Epidermal melanocyte (primary cell): ENCODE results near the gene PSMD4.
A peak's percentile ranks its signal among the peaks of the same experiment; 100 is the strongest.
"Not testable (repeated sequence)": the region's sequence is repeated elsewhere in the genome, so short reads cannot be mapped to it uniquely, and the experiment has no call there.

Source experiments
- DNase-seq: peaks from one replicate; pipeline ENCODE4 v3.0.0; 2011; ENCODE audit warnings: low spot score; ENCODE audit not compliant: insufficient read length

The PSMD4 gene

DNA sequence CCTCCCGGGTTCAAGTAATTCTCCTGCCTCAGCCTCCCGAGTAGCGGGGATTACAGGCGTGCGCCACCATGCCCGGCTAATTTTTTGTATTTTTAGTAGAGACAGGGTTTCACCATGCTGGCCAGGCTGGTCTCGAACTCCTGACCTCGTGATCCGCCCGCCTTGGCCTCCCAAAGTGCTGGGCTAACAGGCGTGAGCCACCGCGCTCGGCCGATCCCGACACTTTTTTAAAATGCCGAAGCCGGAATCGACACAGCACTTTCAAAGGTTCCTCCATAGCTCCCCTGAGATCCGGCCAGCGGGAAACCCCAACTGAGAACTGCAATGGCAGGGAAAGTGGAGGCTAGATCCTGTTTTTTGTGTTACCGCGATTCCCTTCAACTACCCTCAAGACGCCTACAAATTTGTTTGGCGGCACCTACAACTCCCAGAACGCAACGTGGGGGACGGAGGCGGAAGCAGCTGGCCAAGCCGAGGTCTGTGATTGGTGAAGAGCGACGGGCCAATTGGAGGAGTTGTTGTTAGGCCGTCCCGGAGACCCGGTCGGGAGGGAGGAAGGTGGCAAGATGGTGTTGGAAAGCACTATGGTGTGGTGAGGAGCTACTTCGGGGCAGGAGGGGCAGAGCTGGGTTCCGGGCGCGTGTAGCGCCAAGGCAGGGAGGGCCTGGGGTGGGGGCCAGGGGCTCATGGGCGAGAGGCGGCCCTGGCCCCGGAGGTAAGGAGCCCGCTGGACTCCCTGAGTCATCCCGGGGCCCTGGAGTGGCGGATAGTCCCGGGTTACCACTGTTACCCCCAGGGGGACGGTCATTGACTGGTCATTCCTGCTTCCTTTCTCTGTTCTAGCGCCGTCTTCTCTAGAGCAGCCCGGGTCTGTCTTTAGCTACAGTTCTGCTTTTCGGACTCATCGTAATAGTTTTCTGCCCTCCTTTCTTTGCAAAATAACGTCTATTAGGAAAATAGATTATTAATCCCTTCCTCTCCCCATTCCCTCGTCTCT lies at the start of gene PSMD4:
Gene PSMD4, plus strand, starts transcription at position 518 of the 997 bp plus-strand sequence. Its CDS starts 49 bp downstream, at position 567.
- DNase-seq: peak; percentile 98

DNA sequence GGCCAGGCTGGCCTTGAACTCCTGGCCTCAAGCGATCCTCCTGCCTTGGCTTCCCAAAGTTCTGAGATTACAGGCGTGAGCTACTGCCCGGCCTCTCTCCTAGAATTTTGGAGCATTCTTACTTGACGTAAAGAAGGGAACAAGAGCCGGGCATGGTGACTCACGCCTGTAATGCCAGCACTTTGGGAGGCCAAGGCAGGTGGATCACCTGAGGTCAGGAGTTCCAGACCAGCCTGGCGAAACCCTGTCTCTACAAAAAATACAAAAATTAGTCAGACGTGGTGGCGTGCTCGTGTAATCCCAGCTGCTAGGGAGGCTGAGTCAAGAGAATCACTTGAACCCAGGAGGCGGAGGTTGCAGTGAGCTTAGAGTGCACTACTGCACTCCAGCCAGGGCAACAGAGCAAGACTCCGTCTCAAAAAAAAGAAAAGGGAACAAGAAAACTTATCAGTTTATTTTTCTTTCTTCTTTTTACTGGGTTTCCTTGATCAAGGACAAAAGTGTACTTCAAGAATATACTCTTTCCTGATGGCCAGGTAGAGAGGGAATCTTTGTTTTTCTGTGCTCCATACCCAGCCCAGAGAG lies 49.1 kb upstream of the PSMD4 start:
- DNase-seq: not testable (repeated sequence)

DNA sequence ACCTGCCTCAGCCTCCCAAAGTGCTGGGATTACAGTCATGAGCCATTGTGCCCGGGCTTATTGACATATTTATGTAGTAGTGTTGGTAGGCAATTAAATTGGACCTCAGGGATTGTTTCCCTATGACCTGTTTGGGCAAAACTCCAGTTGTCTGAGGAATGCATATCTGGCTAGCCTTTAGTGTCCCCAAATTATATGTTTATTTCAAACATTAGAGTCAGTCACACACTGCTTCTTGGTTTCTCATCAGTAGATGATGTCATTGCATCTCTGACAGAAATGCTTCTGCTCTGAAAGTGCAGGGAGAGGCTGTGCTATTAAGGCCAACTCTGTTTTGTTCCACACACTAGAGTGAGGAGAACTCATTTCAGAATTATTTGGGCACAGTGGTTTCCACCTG lies 43.7 kb upstream of the PSMD4 start:
- DNase-seq: no peak

DNA sequence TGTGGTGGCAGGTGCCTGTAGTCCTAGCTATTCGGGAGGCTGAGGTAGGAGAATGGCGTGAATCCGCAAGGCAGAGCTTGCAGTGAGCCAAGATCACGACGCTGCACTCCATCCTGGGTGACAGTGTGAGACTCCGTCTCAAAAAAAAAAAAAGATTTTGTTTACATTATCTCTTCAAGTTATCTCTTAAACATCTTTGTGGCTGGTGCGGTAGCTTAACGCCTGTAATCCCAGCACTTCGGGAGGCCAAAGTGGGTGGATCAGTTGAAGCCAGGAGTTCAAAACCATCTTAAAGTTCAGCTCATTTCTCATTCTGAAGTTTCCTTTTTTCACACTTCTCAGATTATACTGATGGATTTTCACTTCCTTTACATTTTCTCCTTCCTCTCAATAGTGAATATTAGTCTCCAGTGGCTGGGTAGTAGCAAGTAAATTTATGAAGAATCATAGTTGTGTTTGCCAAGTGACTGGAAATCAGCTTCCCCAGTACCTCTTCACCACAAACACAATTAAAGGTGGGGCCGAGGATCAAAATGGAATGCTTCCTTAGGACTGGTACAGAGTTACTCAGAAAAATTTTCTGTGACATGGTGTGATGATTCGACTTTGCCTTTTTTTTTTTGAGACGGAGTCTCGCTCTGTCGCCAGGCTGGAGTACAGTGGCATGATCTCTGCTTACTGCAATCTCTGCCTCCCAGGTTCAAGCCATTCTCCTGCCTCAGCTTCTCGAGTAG lies 42.4 kb upstream of the PSMD4 start:
- no peak for DNase-seq

DNA sequence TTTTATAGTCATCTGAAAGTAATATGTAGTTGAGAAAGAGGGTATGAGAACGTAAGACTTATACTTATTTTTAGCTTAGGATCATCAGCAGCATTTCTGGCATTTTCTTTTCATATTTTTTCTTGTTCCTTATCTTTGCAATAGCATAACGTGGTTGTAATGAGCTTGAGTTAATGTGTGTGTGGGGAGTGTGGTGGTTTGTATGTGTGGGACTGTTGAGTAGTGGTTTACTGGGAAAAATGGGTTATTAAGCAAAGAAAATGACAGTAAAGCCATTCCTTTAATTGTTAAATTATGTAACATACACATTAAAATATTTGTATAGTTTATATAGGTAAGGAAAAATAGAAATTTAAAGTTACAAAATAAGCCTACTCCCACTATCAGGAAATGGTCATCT lies 41.0 kb upstream of the PSMD4 start:
- DNase-seq: no peak

DNA sequence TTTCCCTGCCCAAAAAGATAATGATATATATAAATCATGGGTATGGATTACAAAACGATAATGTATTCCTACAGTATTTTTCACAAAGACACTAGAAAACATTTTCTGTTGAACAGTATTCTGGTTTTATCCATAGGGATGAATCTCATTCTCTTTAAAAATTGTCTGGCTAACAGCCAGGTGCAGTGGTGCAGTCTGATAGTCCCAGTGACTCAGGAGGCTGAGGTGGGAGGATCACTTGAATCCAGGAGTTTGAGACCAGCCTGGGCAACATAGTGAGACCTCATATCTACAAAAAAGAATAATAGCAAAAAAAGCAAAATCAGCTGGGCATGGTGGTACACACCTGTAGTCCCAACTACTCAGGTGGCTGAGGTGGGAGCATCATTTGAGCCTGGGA lies 32.9 kb upstream of the PSMD4 start:
- no peak for DNase-seq

DNA sequence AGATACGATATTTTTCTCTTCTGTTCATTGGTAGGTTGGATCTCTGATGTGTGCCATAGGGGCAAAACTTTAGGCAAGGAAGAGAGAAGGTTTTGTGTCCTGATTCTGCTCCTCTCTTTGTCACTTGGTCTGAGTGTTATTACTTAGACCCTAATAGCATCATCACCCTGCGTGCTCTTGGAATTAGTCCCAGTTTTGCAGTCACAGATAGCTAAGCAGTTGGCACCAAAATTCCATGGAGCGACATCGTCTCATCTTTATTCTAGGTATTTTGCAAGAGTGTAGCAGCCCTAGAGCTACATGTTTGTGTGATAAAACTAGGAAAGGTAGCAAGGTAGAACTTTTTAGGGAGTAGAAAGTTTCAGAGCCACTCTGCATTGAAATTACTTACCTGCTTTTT lies 32.4 kb upstream of the PSMD4 start:
- no peak for DNase-seq

DNA sequence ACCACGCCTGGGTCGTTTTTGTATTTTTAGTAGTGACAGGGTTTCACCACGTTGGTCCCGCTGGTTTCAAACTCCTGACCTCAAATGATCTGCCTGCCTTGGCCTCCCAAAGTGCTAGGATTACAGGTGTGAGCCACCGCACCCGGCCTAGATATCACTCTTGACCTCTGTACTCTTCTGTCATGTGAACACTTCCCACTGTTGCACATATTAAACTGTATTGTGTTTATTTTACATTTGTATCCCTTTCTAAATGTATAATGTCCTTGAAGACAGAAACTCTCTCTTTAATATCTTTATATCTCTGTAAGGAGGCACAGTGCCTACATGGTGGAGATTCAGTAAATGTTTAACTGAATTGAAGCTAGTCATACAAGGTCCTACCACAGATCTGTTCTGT lies 19.3 kb upstream of the PSMD4 start:
- DNase-seq: no peak

DNA sequence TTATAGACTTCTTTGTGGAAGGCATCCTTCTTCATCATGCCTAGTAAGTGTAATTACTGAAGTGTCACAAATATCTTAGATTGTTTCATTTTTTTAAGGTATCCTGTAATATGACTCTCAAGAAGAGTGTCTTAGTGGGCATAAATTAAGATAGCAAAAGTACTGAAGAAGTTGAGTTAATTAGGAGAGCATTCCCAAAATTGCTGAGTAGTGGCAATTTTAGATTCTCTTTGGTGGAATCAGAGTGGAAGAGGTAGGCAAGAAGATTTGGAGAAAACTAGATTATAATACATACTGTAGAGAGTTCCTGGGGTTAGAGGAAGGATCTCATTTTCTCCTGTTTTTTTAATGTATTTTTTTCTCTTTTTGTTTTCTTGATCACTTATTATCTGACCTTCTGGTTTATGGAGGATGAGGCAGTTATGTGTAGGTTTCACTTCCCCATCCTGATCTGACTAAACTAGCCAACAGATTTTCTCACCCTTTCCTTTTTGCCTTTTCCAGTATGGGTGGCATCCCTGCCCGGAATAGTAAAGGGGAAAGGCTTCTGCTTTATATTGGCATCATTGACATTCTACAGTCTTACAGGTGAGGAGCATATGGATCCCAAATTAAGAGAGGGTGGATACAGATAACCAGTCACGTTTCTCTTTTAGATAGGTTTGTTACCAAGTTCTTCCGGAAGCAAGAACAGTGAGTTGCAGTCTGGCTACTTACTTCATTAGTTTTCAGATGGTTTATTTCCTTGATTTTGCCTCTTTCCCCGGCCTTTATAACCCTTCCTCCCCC lies 16.7 kb upstream of the PSMD4 start:
- DNase-seq: no peak

DNA sequence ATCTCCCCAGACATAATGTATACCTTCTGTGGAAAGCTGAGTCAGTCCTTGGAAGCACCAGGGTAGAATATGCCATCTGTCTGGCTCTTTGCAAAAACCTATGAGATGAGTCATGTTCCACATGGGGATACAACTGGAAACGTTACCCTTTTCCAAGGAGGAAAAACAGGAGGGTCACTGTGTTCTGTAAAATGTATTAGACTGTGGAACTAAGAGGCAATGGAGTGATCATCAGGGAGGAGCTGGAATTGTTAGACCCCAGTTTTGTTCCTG lies 16.1 kb upstream of the PSMD4 start:
- peak; percentile 40 for DNase-seq

DNA sequence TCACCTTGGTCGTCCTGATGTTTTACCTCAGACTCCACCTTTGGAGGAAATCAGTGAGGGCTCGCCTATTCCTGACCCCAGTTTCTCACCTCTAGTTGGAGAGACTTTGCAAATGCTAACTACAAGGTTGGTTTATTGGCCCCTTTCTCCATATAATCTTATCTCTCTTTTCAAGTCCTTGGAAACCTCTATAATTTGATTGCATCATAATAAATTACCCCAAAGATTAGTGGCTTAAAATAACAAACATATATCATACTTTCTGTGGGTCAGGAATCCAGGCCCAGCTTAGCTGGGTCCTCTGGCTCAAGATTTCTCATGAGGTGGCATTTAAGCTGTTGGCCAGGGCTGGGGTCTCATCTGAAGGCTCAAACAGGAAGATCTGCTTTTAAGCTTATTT lies 12.1 kb upstream of the PSMD4 start:
- DNase-seq: no peak

DNA sequence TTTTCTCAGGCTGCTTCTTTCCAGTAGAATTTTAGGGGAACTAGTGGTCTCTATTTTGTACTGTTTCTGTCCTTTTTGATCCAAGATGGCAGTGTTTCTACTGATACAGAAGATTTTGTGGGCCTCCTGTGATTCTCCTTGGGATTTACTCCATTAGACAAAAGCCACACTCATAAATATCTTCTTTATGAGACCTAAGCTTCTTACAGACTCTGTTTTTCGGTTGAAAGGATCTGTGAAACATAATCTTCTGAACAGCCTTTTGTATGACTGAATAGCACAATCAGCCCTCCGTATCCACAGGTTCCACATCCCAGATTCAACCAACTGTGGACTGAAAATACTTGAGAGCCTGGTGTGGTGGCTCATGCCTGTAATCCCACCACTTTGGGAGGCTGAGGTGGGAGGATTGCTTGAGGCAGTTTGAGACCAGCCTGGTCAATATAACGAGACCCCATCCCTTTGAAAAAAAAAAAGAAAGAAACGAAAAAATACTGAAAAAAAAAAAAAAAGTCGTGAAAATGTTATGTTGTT lies 10.8 kb upstream of the PSMD4 start:
- DNase-seq: no peak

DNA sequence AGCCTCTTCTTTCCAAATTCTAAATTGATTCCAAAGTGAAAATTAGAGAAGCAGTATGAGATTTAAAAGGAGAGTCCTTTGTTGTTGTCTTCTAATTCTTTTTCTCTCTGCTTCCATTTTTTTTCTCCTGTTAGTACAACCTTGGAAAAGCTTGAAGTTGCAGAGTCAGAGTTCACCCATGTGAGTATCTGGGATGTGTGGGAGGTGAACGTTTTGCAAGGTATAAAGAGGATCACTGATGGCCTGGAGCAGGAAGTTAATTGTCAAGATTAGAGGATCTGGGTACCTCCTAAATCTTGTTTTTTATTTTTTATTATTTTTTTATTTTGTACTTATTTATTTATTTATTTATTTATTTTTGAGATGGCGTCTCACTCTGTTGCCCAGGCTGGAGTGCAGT lies 7.7 kb upstream of the PSMD4 start:
- DNase-seq: no peak

DNA sequence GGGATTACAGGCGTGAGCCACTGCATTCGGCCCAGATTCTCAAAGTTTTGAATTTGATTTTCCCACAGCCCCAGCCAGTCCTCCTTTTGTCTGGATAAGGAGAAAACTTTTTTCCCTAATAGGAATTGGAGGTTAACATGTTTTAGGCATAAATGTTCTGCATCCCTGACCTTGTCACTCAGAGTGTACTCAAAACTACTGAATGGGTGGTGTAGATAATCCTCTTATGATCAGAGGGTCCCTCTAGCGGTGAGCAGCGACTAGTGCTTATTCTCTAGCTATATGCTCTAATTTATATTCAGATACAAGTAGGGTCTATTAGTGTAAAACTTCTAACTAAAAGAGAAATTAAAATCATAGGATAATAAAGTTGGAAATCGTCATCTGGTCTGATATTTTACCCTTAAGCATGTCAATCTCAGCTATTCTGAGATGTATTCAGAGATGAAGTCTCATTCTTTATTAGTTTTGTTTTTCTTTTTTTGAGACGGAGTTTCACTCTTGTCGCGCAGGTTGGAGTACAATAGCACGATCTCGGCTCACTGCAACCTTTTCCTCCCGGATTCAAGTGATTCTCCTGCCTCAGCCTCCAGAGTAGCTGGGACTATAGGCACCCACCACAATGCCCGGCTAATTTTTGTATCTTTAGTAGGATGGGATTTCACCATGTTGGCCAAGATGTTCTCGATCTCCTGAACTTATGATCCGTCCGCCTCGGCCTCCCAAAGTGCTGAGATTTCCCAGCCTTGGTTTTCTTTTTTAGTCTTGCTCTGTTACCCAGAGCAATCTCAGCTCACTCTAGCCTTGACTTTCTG lies 2.7 kb upstream of the PSMD4 start:
- peak; percentile 76 for DNase-seq

DNA sequence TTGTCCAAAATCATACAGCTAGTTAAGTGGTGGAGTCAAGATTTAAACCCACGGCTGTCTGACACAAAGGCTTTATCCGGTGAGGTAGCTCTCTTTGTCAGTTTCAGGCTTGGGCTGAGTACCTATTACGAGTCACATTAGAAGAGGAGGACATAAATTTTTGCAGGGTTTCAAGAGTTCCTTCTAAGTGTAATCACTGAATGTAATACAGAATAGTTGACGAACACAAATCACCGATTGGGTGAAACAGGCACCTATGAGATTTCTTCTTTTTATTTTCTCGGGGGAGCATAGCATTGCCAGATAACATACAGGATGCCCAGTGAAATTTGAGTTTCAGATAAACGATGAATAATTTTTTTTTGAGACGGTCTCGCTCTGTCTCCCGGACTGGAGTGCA lies 847 bp downstream of the PSMD4 start:
- DNase-seq: no peak

DNA sequence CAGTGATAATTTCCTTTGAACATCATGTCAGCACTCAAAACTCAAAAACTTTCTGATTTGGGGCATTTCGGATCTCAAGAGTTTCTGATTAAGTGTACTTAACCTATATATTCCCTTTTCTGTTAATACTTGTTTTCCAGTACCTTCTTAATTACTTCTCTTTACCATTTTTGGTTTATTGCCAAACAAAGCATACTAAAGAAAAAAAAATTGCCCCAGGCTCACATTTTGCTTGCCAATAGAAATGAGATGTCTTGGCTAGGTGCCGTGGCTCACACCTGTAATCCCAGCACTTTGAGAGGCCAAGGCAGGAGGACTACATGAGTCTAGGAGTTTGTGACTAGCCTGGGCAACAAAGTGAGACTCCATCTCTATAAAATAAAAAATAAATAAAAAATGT lies 4.8 kb downstream of the PSMD4 start:
- no peak for DNase-seq

DNA sequence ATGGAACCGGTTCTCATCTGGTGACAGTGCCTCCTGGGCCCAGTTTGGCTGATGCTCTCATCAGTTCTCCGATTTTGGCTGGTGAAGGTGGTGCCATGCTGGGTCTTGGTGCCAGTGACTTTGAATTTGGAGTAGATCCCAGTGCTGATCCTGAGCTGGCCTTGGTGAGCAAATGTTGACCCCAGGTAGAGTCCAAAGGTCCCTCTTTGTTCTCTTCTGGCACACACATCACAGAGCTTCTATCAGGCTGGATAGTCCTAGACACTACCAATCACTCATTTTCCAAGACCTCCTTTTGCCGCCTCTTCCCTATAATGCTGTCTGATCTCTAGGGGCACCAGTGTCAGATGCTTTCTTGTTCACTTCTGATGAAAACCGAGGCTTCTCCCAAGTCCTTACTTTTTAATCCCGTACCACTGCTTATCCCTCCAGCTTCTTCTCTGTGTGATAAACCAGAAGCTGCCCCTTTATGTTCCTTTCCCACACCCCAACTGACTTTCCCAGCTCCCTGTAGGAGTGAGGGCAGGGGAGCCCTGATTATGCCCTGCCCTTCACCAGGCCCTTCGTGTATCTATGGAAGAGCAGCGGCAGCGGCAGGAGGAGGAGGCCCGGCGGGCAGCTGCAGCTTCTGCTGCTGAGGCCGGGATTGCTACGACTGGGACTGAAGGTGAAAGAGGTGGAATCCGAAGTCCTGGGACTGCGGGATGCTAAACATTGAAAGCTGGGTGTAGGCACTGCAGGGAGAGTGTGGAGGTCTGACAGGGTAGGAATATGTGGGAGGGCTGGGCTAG lies 11.1 kb downstream of the PSMD4 start:
- no peak for DNase-seq

DNA sequence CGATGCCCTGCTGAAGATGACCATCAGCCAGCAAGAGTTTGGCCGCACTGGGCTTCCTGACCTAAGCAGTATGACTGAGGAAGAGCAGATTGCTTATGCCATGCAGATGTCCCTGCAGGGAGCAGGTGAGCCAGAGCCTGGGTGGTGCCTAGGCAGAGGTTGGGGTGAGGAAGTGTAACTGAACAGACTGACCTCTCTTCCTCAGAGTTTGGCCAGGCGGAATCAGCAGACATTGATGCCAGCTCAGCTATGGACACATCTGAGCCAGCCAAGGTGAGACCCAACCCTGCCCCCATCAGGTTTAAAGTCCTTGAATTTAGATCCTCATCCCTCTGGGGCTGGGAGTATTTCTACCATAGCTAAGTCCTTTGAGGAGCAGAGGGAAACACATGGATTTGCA lies 11.8 kb downstream of the PSMD4 start:
- no peak for DNase-seq

DNA sequence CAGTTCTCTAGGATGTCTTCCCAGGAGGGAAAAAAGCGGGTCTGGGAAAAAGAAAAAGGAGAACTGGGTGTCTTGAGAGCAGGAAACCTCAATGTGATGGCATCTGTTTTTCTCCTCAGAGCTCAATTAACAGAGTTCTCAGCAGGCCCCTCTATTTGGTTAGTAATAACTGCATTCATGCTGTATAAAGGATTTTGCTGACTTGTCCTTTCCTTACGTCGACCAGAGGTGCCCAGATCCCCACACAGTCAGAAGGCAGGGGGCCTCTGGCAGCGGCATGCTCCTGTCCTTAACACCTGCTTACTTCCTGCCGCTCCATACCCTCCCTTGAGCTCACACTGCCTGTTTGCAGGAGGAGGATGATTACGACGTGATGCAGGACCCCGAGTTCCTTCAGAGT lies 12.3 kb downstream of the PSMD4 start:
- DNase-seq: no peak

DNA sequence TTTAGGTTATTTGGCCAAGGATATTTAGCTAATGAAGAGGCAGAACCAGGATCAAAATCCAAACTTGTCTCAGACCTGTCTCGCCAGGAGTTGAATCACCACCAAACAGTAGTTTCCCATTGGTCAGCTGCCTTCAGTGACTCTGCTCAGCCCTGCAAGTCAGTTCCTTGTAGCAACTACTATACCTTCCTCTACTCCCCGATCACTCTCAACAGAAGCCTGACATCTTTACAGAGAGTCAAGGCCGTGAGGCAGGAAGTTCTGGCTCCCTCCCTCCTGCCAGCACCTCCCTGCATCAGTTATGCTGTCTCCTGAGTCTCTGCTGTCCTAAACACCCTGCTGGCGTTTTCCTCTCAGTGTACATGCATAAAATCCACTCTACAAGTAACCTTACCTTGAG lies 13.2 kb downstream of the PSMD4 start:
- no peak for DNase-seq
